Parathyroid adenoma (tissue), 2 donors: ENCODE results near the gene PROM1.

Experiments
- H2AFZ ChIP-seq: fragments of 300-600 bp; sonication (generic); one replicate; pipeline ENCODE4 v1.7.0; 2017; ENCODE audit warnings: antibody characterized with exemption, mild to moderate bottlenecking
- H3K27ac ChIP-seq: fragments of 300-600 bp; sonication (generic); one replicate; pipeline ENCODE4 v1.7.0; 2017
- H3K27me3 ChIP-seq: fragments of 300-600 bp; sonication (generic); one replicate; pipeline ENCODE4 v1.7.0; 2017; ENCODE audit warnings: low read length; ENCODE audit not compliant: control insufficient read depth, insufficient read depth
- H3K36me3 ChIP-seq: fragments of 300-600 bp; sonication (generic); one replicate; pipeline ENCODE4 v1.7.0; 2017; ENCODE audit warnings: low read length; ENCODE audit not compliant: control insufficient read depth, insufficient read depth
- H3K4me1 ChIP-seq: fragments of 300-600 bp; sonication (generic); one replicate; pipeline ENCODE4 v1.7.0; 2017; ENCODE audit warnings: control low read depth
- H3K4me2 ChIP-seq: fragments of 300-600 bp; sonication (generic); one replicate; pipeline ENCODE4 v1.7.0; 2017; ENCODE audit warnings: low read length
- H3K4me3 ChIP-seq: fragments of 300-600 bp; sonication (generic); one replicate; pipeline ENCODE4 v1.7.0; 2017; ENCODE audit warnings: low read depth, low read length
- H3K79me2 ChIP-seq: fragments of 300-600 bp; sonication (generic); one replicate; pipeline ENCODE4 v1.7.0; 2017; ENCODE audit warnings: control low read depth
- H3K9ac ChIP-seq: fragments of 300-600 bp; sonication (generic); one replicate; pipeline ENCODE4 v1.7.0; 2017; ENCODE audit warnings: mild to moderate bottlenecking
- H3K9me3 ChIP-seq: fragments of 300-600 bp; sonication (generic); one replicate; pipeline ENCODE4 v1.7.0; 2017; ENCODE audit warnings: low read length; ENCODE audit not compliant: control insufficient read depth
- TF ChIP-seq, protein P1 (sequence below): fragments of 300-600 bp; sonication (generic); IDR thresholded peaks from one replicate; pipeline ENCODE4 v1.7.0; 2017; ENCODE audit warnings: antibody characterized with exemption, mild to moderate bottlenecking
- donor health status: primary hyperparathyroidism.

The PROM1 gene

DNA sequence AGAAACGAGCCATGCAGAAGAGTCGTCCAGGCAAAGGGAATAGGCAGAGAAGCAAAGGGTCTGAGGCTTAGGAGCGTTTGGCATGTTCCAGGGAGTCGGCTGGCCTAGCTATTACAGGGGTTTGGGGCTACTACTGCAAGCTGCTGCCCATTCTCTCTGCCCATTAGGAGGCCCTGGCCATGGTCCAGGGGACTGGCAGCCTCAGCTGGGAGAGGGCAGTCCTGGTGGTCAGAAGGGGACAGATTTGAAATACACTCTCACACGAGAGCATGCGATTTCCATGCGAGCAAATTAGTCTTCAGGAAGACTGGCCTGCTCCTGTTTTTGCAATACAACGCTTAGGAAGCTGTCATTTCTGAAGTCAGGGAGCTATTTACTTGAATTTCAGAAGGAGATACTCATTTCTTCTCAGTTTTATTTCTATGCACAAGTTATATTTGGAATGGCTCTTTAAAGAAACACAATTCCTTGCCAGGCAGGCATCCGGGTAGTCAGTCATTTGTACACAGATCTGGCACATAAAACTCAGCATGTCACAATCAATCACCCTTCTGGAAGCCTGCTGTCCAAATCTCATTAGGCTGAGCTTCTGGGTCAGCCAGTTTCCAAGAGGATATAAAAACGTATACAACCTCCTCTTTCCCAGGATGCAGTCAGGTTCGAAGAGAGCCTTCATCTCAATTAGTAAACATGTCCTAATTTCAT is 27.0 kb downstream of the PROM1 start:
- Histone ChIP-seq H3K9me3 (no peaks in the 10 kb centered on the region), H3K9ac (no peak overlapping the region), H3K79me2 (no peaks in the 10 kb centered on the region), H3K27me3 (no peaks in the 10 kb centered on the region), H3K4me1 (no peaks in the 10 kb centered on the region), H3K36me3 (no peaks in the 10 kb centered on the region), H2AFZ (no peak overlapping the region), H3K4me3 (no peak overlapping the region), H3K4me2 (no peak overlapping the region), H3K27ac (no peak overlapping the region)
- TF ChIP-seq, protein P1, sequence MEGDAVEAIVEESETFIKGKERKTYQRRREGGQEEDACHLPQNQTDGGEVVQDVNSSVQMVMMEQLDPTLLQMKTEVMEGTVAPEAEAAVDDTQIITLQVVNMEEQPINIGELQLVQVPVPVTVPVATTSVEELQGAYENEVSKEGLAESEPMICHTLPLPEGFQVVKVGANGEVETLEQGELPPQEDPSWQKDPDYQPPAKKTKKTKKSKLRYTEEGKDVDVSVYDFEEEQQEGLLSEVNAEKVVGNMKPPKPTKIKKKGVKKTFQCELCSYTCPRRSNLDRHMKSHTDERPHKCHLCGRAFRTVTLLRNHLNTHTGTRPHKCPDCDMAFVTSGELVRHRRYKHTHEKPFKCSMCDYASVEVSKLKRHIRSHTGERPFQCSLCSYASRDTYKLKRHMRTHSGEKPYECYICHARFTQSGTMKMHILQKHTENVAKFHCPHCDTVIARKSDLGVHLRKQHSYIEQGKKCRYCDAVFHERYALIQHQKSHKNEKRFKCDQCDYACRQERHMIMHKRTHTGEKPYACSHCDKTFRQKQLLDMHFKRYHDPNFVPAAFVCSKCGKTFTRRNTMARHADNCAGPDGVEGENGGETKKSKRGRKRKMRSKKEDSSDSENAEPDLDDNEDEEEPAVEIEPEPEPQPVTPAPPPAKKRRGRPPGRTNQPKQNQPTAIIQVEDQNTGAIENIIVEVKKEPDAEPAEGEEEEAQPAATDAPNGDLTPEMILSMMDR, result no peak

DNA sequence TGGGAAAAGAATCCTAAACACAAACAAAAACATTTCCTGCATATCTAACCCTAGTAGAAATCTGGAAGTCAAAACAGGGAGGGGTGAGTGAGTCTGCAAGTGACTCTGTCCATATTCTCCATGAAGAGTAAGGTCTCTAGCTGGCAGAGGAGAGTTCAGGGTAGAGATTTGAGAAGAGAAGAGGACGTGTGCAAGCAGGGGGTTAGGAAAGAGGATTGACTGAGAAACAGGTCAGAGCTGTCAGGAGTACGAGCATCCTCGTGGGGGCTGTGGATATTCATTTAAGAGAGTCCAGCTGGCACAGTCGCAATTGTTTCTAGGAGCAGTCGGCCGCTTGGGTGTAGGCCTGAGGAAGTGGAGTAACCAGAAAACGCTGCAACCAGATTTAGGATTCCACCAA is 27.9 kb downstream of the PROM1 start:
- no peak overlapping the region for H3K27ac ChIP-seq
- TF ChIP-seq, protein P1, result no peak
- no peaks in the 10 kb centered on the region for H3K36me3 ChIP-seq
- no peaks in the 10 kb centered on the region for H3K9me3 ChIP-seq
- H3K4me1 ChIP-seq, result no peaks in the 10 kb centered on the region
- no peak overlapping the region for H3K4me3 ChIP-seq
- H3K27me3 ChIP-seq, result no peaks in the 10 kb centered on the region
- no peak overlapping the region for H2AFZ ChIP-seq
- no peak overlapping the region for H3K4me2 ChIP-seq
- H3K79me2 ChIP-seq, result no peaks in the 10 kb centered on the region
- no peak overlapping the region for H3K9ac ChIP-seq

DNA sequence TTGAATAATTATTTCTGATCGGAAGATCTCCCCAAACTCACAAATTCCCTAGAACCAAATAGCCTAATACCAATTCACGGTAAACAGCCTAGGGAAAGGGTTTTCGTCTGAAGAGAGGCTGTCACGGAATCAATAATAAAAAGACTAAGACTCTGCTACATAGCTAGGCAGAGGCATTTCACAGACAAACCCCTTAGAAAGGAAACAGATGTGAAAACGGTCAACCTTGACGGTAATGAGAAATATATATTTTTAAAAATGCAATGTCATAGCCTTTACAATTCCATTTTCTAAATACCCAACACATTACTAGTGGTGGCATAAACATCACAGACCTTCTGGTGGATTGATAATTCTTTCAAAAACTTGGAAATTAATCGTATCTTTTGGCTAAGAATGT is 28.4 kb downstream of the PROM1 start:
- H3K79me2 ChIP-seq, result no peaks in the 10 kb centered on the region
- TF ChIP-seq, protein P1, result no peak
- no peak overlapping the region for H3K4me2 ChIP-seq
- no peak overlapping the region for H3K27ac ChIP-seq
- no peaks in the 10 kb centered on the region for H3K4me1 ChIP-seq
- no peaks in the 10 kb centered on the region for H3K36me3 ChIP-seq
- no peak overlapping the region for H3K4me3 ChIP-seq
- no peaks in the 10 kb centered on the region for H3K9me3 ChIP-seq
- H3K27me3 ChIP-seq, result no peaks in the 10 kb centered on the region
- H2AFZ ChIP-seq, result no peak overlapping the region
- H3K9ac ChIP-seq, result no peak overlapping the region

DNA sequence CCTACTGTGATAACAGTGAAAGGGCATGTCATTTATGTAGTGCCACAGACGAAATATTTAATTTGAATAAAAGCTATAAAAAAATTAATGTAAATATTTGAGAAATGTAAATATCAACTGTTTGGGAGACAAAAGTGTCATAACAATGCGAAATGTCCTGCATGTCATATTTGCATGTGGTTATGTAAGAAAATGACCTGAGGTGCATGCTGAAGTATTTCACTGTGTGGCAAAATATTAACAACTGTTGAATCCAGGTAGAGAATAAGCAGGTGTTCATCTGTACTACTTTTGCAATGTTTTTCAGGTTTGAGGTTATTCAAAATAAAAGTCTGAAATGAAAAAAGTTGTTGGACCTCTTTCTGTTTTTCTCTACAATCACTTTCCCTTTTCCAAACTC is 30.9 kb downstream of the PROM1 start:
- Histone ChIP-seq H3K4me2 (no peak overlapping the region), H3K79me2 (no peaks in the 10 kb centered on the region), H3K4me3 (no peak overlapping the region), H3K36me3 (no peaks in the 10 kb centered on the region), H3K27ac (no peak overlapping the region), H3K27me3 (no peaks in the 10 kb centered on the region), H3K9ac (no peak overlapping the region), H2AFZ (no peak overlapping the region), H3K9me3 (no peaks in the 10 kb centered on the region), H3K4me1 (no peaks in the 10 kb centered on the region)
- TF ChIP-seq, protein P1, result no peak

DNA sequence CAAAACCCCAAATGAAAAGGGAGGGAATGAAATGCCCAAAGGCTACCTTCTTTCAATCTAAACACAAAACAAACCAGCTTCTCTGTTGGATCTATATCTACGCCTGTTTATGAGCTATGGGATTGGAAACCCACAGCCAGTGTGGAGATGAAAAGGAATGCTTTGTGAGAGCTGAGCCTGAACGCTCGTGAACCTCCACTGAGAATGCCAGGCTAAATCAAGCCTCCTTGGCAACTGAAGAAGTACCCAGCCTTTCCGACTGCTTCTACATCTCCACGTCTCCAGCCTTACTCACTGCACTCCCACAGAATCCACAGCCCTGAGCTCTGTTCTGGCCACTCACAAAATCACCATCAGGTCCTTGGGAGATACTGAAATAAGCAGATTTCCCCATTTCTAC is 31.8 kb downstream of the PROM1 start:
- TF ChIP-seq, protein P1, result no peak
- Histone ChIP-seq H3K4me1 (no peaks in the 10 kb centered on the region), H3K9me3 (no peaks in the 10 kb centered on the region), H3K36me3 (no peaks in the 10 kb centered on the region), H3K27ac (no peak overlapping the region), H3K4me3 (no peak overlapping the region), H3K79me2 (no peaks in the 10 kb centered on the region), H3K4me2 (no peak overlapping the region), H3K27me3 (no peaks in the 10 kb centered on the region), H3K9ac (no peak overlapping the region), H2AFZ (no peak overlapping the region)
